ENCODE measurements around the gene TECPR2. TPM values are rescaled to one million over a fixed set of nuclear protein-coding genes. Genes with fewer than 3 reads are reported as not detected.

The TECPR2 gene
- total and polyA plus RNA-seq, 2 of the 13 experiments (the other 11 are each of a cell fraction or from before 2014, with no cell fraction given) = 3.5 to 5.7 TPM

- peaks cover 44% of the 10 kb centered on the region for H3K4me1 ChIP-seq (ENCODE audit: insufficient read depth, low read length)
- no peaks in the 10 kb centered on the region; a peak in 1 of 5 replicates for H3K27me3 ChIP-seq (ENCODE audit: control insufficient read depth in 1 of 2, insufficient read depth in 2 of 2, low read length in 2 of 2)
- H3K4me2 ChIP-seq (ENCODE audit: low read depth, low read length) = peak overlapping the region; percentile 86
- in situ Hi-C loops (cut with HindIII; ENCODE audit: extremely low pct_ligation_motif_present, low pct_unique_long_range_greater_than_20kb) = loop anchor here (5.0 to 10.0 kb wide), 2 partner anchors 240 to 353 kb away; partner anchors contain the start of gene DYNC1H1
- H3K4me3 ChIP-seq (replicated peaks in 1 of 3; ENCODE audit: insufficient read depth in 1 of 3, low read depth in 2 of 3, low read length in 3 of 3) = peak overlapping the region; percentile 69 to 86 (median 71)
- POLR2A ChIA-PET = interaction anchor here (0.8 to 1.1 kb wide), 2 partner anchors 9 to 10 kb away, joined by 3 read pairs; partner anchors contain the start of gene MOK
- peaks cover 2% of the 10 kb centered on the region for H3K79me2 ChIP-seq (ENCODE audit: insufficient read depth, low read length)
- 3% methylated on average over 6 of the region's 6 CpGs for WGBS (ENCODE audit: low lambda C conversion rate)
- no TSS peak for BruUV-seq (replicated peaks)
- peak overlapping the region; percentile 10 for H3K27ac ChIP-seq (ENCODE audit: extremely low read length, insufficient read depth, low read length)
- peak overlapping the region; percentile 55 for H3K9ac ChIP-seq (ENCODE audit: insufficient read depth, low read depth, low read length)
- no peaks in the 10 kb centered on the region for H4K20me1 ChIP-seq (ENCODE audit: insufficient read depth, low read length)
- FAIRE-seq = no peak
- intact Hi-C loops (cut with micrococcal nuclease; ENCODE audit: unreplicated experiment) = loop anchor here (5.0 kb wide), 2 partner anchors 173 to 202 kb away; no protein-coding TSS in a partner anchor
- no peaks in the 10 kb centered on the region for H3K36me3 ChIP-seq (replicated peaks in 1 of 2; ENCODE audit: control insufficient read depth in 1 of 2, insufficient read depth in 2 of 2, low read length in 2 of 2)
- peak overlapping the region; percentile 73 for H2AFZ ChIP-seq (ENCODE audit: low read length)
- H3K9me3 ChIP-seq (ENCODE audit: low read length) = no peaks in the 10 kb centered on the region
- TF ChIP-seq, protein P1, sequence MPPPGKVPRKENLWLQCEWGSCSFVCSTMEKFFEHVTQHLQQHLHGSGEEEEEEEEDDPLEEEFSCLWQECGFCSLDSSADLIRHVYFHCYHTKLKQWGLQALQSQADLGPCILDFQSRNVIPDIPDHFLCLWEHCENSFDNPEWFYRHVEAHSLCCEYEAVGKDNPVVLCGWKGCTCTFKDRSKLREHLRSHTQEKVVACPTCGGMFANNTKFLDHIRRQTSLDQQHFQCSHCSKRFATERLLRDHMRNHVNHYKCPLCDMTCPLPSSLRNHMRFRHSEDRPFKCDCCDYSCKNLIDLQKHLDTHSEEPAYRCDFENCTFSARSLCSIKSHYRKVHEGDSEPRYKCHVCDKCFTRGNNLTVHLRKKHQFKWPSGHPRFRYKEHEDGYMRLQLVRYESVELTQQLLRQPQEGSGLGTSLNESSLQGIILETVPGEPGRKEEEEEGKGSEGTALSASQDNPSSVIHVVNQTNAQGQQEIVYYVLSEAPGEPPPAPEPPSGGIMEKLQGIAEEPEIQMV (CRISPR knock-in tag; IDR thresholded peaks at IDR 0.05; ENCODE audit: low read depth) = no peak
- TF ChIP-seq NFIC (IDR thresholded peaks at IDR 0.05; ENCODE audit: low read length) = no peak
- TF ChIP-seq ZNF207 (IDR thresholded peaks at IDR 0.05; ENCODE audit: borderline replicate concordance) = no peak
- TF ChIP-seq HNRNPLL (IDR thresholded peaks at IDR 0.05; ENCODE audit: low read depth, low read length, poor library complexity, severe bottlenecking) = no peak
- no peak; the same call in 1 of the 2 replicates for TF ChIP-seq SAP130 (CRISPR knock-in tag; IDR thresholded peaks at IDR 0.05; ENCODE audit: low read depth)
- TF ChIP-seq ZNF260 (CRISPR knock-in tag; IDR thresholded peaks at IDR 0.05; ENCODE audit: borderline replicate concordance, low read depth) = no peak
- no peak for TF ChIP-seq NR2F6 (IDR thresholded peaks at IDR 0.05)
- no peak for TF ChIP-seq NR2F6 (CRISPR knock-in tag; IDR thresholded peaks at IDR 0.05)
- TF ChIP-seq, protein P2, sequence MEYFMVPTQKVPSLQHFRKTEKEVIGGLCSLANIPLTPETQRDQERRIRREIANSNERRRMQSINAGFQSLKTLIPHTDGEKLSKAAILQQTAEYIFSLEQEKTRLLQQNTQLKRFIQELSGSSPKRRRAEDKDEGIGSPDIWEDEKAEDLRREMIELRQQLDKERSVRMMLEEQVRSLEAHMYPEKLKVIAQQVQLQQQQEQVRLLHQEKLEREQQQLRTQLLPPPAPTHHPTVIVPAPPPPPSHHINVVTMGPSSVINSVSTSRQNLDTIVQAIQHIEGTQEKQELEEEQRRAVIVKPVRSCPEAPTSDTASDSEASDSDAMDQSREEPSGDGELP (IDR thresholded peaks at IDR 0.05; ENCODE audit: borderline replicate concordance, low read depth) = peak; percentile 28; the same call in 1 of the 2 replicates
- TF ChIP-seq ZNF331 (CRISPR knock-in tag; IDR thresholded peaks at IDR 0.05) = no peak
- 0 out of 2 replicates have a peak, but pooled peaks have one; percentile 38 for TF ChIP-seq SIN3A (IDR thresholded peaks at IDR 0.05; ENCODE audit: borderline replicate concordance, low read depth, low read length)
- TF ChIP-seq, protein P3, sequence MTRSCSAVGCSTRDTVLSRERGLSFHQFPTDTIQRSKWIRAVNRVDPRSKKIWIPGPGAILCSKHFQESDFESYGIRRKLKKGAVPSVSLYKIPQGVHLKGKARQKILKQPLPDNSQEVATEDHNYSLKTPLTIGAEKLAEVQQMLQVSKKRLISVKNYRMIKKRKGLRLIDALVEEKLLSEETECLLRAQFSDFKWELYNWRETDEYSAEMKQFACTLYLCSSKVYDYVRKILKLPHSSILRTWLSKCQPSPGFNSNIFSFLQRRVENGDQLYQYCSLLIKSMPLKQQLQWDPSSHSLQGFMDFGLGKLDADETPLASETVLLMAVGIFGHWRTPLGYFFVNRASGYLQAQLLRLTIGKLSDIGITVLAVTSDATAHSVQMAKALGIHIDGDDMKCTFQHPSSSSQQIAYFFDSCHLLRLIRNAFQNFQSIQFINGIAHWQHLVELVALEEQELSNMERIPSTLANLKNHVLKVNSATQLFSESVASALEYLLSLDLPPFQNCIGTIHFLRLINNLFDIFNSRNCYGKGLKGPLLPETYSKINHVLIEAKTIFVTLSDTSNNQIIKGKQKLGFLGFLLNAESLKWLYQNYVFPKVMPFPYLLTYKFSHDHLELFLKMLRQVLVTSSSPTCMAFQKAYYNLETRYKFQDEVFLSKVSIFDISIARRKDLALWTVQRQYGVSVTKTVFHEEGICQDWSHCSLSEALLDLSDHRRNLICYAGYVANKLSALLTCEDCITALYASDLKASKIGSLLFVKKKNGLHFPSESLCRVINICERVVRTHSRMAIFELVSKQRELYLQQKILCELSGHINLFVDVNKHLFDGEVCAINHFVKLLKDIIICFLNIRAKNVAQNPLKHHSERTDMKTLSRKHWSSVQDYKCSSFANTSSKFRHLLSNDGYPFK (CRISPR knock-in tag; IDR thresholded peaks at IDR 0.05; ENCODE audit: borderline replicate concordance) = no peak
- DNase-seq (ENCODE audit: low spot score) = no peak
- CTCF ChIA-PET (ENCODE audit: low intra/inter-chr PET ratio, low total read pairs) = interaction anchor here (1.7 to 3.0 kb wide), 2 partner anchors 20 to 80 kb away, joined by 4 to 44 read pairs; no protein-coding TSS in a partner anchor
- ATAC-seq = peak; percentile 15
Measured at GRCh38 chr14:102315121-102315520, 47.6 kb upstream of the TECPR2 start.
